K562 (cell line): ENCODE measurements around the gene CTSW. TPM values are rescaled to one million over a fixed set of nuclear protein-coding genes. Genes with fewer than 3 reads are reported as not detected.

Experiments used
- ARID4B ChIP-seq: sonication (generic); formaldehyde crosslinking; IDR thresholded peaks from 2 replicates; pipeline ENCODE4 v1.8.0; 2022; ENCODE audit warnings: mild to moderate bottlenecking, missing genetic modification reagents
- ATF4 ChIP-seq: fragments of 450-650 bp; formaldehyde crosslinking; IDR thresholded peaks from 2 replicates; pipeline ENCODE4 v1.4.0; 2022; ENCODE audit warnings: mild to moderate bottlenecking, moderate library complexity
- E2F3 ChIP-seq: fragments of 250-450 bp; sonication (Bioruptor Pico); IDR thresholded peaks from 2 replicates; pipeline ENCODE4 v1.4.0; 2020; ENCODE audit warnings: mild to moderate bottlenecking
- EP400 ChIP-seq: fragments of 450-650 bp; IDR thresholded peaks from 2 replicates; pipeline ENCODE4 v1.6.1; 2017; ENCODE audit warnings: antibody characterized with exemption, mild to moderate bottlenecking, moderate library complexity
- ETV5 ChIP-seq: sonication (generic); formaldehyde crosslinking; IDR thresholded peaks from 2 replicates; pipeline ENCODE4 v1.4.0; 2020; ENCODE audit warnings: low read depth, mild to moderate bottlenecking, missing genetic modification reagents
- HIVEP1 ChIP-seq: fragments of 250-450 bp; sonication (Bioruptor Pico); IDR thresholded peaks from 2 replicates; pipeline ENCODE4 v1.4.0; 2020; ENCODE audit warnings: mild to moderate bottlenecking
- HLTF ChIP-seq: fragments of 450-650 bp; IDR thresholded peaks from 2 replicates; pipeline ENCODE4 v1.6.1; 2016
- HMGXB4 ChIP-seq: sonication (generic); formaldehyde crosslinking; IDR thresholded peaks from 2 replicates; pipeline ENCODE4 v1.8.1; 2023; ENCODE audit warnings: mild to moderate bottlenecking, missing genetic modification reagents
- KAT7 ChIP-seq: sonication (generic); formaldehyde crosslinking; IDR thresholded peaks from 2 replicates; pipeline ENCODE4 v1.8.0; 2022; ENCODE audit warnings: missing genetic modification reagents, mild to moderate bottlenecking, borderline replicate concordance
- NCOA2 ChIP-seq, 2 experiments: fragments of 450-650 bp; IDR thresholded peaks; 2 replicates each; pipeline ENCODE4 v1.6.1; 2018; ENCODE audit warnings: mild to moderate bottlenecking in 2 of 2, moderate library complexity in 1 of 2; ENCODE audit not compliant: partially characterized antibody in 2 of 2
- RBM39 ChIP-seq: fragments of 200-400 bp; formaldehyde crosslinking; optimal IDR thresholded peaks from 2 replicates; pipeline ENCODE3; 2018; ENCODE audit warnings: low read depth, low read length
- SMARCC2 ChIP-seq: fragments of 450-650 bp; IDR thresholded peaks from 2 replicates; pipeline ENCODE4 v1.6.1; 2017; ENCODE audit warnings: antibody characterized with exemption, moderate library complexity, mild to moderate bottlenecking, low read depth
- SMARCE1 ChIP-seq: fragments of 450-650 bp; IDR thresholded peaks from 2 replicates; pipeline ENCODE4 v1.7.1; 2016; ENCODE audit warnings: mild to moderate bottlenecking
- SUPT5H ChIP-seq: fragments of 450-650 bp; IDR thresholded peaks from 2 replicates; pipeline ENCODE4 v1.6.1; 2016
- THAP12 ChIP-seq: fragments of 250-450 bp; sonication (Bioruptor Pico); IDR thresholded peaks from 2 replicates; pipeline ENCODE4 v1.9.0; 2021; ENCODE audit warnings: mild to moderate bottlenecking, inconsistent platforms
- ZBTB9 ChIP-seq: fragments of 450-650 bp; formaldehyde crosslinking; IDR thresholded peaks from 2 replicates; pipeline ENCODE4 v1.4.0; 2020; ENCODE audit warnings: mild to moderate bottlenecking, moderate library complexity
- ZNF239 ChIP-seq: fragments of 250-450 bp; sonication (Bioruptor Pico); IDR thresholded peaks from 2 replicates; pipeline ENCODE4 v1.4.0; 2020; ENCODE audit warnings: mild to moderate bottlenecking
- ZNF780A ChIP-seq: fragments of 250-450 bp; sonication (Bioruptor Pico); IDR thresholded peaks from 2 replicates; pipeline ENCODE4 v1.5.0; 2021; ENCODE audit warnings: mild to moderate bottlenecking
- ZNF830 ChIP-seq: fragments of 250-450 bp; sonication (Bioruptor Pico); IDR thresholded peaks from 2 replicates; pipeline ENCODE4 v1.5.0; 2021; ENCODE audit warnings: mild to moderate bottlenecking
- polyA plus RNA-seq, 8 experiments: library from polyadenylated mRNA; depleted of rRNA in 4 of 8; stranded (reverse) in 5 of 8; unstranded in 3 of 8; fragments of >200 nt; fragmentation: Nextera tagmentation in 2 of 8; fragmentation: Illumina TruSeq in 1 of 8; extraction: Ambion mirVana in 2 of 8; extraction: Trizol in 1 of 8; gene quantifications; 2 replicates each; pipeline versions ENCODE4 v1.2.1 to v1.2.3, GENCODE V29; 2011 to 2014; ENCODE audit warnings: inconsistent platforms in 1 of 8, missing spikeins in 1 of 8
- total RNA-seq, 7 experiments: library from RNA; depleted of rRNA in 6 of 7; stranded (reverse); fragments of >200 nt in 6 of 7; fragmentation: Illumina TruSeq in 2 of 7; extraction: Trizol in 2 of 7; gene quantifications; 2 replicates each; pipeline versions ENCODE4 v1.2.1 to v1.2.3, GENCODE V29; 2011 to 2021; ENCODE audit warnings: low replicate concordance in 1 of 7

CTSW gene
- total and polyA plus RNA-seq, 9 of the 15 experiments (the other 6 are each of a cell fraction or from before 2014, with no cell fraction given), result 0.04 TPM; not detected in 8

GRCh38 chr11:65888163-65888814 is 8.7 kb downstream of the CTSW start, which contains the start of gene FIBP (continued):
- TF ChIP-seq HMGXB4, result peak; percentile 84; the same call in 1 of the 2 replicates
- TF ChIP-seq HLTF, result peak; percentile 54
- TF ChIP-seq EP400, result peak; percentile 92
- TF ChIP-seq SMARCC2, result no peak
- TF ChIP-seq ZNF239, result no peak
- no peak for TF ChIP-seq ZNF830 (CRISPR knock-in tag)
- TF ChIP-seq RBM39, result no peak
- TF ChIP-seq E2F3 (CRISPR knock-in tag), result no peak
- TF ChIP-seq HIVEP1 (CRISPR knock-in tag), result no peak
- TF ChIP-seq NCOA2 (IDR thresholded peaks at IDR 0.05; ENCODE audit: partially characterized antibody in 2 of 2), result no peak
- TF ChIP-seq ATF4, result 0 out of 2 replicates have a peak, but pooled peaks have one; percentile 15
- TF ChIP-seq ZNF780A (CRISPR knock-in tag), result no peak
- no peak for TF ChIP-seq ZBTB9 (CRISPR knock-in tag)
- peak; percentile 59 for TF ChIP-seq ARID4B (CRISPR knock-in tag)
- no peak for TF ChIP-seq SMARCE1
- peak; percentile 94 for TF ChIP-seq SUPT5H
- peak; percentile 92; the same call in 1 of the 2 replicates for TF ChIP-seq KAT7 (CRISPR knock-in tag)
- peak; percentile 14; the same call in 1 of the 2 replicates for TF ChIP-seq THAP12 (CRISPR knock-in tag)
- TF ChIP-seq ETV5 (CRISPR knock-in tag), result peak; percentile 93
